Raji (cell line): Measurements from ENCODE around the gene HSPB7.

Experiments used
- POLR2A ChIP-seq: IDR thresholded peaks from 2 replicates; pipeline ENCODE4 v1.6.1; 2011; ENCODE audit warnings: low read depth, low read length, control low read depth; ENCODE audit not compliant: insufficient read depth

The HSPB7 gene

DNA sequence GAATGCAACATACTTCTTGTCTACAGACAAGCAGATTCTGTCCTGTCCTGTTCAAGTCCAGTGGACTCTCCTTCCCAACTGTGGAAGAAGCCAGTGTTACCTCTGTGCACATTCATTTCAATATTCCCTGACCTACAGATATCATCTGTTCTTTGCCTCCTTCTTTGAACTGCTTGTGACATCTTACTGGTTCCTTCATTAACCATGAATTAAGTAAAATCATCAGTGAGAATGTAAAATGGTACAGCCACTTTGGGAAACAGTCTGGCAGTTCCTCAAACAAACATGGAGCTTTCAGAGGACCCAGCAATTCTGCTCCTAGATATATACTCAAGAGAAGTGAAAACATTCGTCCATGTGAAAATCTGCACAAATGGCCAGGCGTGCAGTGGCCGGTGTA is 7.0 kb downstream of the HSPB7 start:
- TF ChIP-seq POLR2A: no peak

DNA sequence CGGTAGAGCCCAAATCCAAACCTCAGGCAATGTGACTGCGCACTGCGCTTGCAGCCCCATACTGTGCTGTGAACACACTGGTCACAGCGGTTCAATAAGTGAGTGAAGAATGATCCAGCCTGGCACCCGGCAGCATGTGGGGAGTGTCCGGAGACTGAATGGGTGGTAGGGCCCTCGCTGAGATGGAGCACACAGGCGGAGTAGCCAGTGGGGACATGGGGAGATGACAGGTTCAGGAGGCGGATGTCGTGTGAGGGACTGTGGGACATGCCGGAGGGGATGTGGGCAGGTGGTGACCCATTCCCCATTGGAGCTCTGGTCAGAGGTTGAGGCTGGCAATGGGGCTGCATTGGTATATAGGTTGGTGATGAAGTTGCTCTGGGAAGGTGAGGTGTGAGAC is 8.2 kb downstream of the HSPB7 start:
- TF ChIP-seq POLR2A: no peak

DNA sequence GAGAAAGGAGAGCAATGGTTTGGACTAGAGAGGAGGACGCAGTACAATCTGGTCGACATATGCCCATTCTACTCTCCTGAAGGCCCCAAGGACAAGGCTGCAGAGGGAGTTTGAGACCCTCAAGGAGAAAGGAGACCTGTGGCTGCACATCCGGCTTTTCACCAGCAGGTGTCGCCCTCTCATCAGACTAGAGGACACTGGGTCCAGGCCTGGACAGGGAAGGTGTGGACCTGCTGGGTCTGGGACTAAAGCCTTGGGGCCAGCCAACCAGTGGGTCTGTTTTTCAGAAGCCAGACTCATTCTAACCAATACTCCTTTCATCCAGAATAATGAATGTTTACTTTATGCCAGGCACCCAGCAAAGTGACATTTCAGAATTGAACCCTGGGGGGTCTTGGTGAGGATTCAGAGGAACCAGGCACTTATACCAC is 8.8 kb downstream of the HSPB7 start:
- no peak for TF ChIP-seq POLR2A

DNA sequence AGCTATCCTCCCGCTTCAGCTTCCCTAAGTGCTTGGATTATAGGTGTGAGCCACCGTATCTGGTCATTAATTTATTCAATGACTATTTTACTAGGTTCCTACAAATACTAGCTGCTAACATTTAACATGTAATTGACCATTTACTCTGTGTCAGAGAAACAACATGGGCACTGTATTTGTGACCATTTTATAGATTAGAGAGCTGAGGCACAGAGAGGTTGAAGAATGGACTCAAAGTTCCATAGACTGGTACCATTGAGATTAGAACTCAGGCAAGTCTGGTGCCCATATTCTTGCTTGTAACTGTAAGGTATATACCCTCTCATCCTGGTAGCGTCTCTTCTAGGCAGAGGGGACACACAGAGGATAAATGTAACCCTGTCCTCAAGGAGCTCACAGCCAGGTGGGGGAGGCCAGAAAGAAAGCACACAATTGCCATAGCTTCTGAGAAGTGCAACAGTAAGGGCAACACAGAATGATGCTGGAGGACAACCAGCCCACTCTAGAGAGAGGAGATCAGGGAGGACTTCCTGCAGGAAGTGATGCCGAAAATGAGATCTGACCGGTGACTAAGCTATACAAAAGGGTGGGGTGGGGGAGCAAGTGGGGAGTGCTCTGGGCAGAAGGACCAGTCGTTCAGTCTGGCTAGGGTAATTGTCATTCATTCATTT is 10.0 kb downstream of the HSPB7 start:
- TF ChIP-seq POLR2A: no peak

DNA sequence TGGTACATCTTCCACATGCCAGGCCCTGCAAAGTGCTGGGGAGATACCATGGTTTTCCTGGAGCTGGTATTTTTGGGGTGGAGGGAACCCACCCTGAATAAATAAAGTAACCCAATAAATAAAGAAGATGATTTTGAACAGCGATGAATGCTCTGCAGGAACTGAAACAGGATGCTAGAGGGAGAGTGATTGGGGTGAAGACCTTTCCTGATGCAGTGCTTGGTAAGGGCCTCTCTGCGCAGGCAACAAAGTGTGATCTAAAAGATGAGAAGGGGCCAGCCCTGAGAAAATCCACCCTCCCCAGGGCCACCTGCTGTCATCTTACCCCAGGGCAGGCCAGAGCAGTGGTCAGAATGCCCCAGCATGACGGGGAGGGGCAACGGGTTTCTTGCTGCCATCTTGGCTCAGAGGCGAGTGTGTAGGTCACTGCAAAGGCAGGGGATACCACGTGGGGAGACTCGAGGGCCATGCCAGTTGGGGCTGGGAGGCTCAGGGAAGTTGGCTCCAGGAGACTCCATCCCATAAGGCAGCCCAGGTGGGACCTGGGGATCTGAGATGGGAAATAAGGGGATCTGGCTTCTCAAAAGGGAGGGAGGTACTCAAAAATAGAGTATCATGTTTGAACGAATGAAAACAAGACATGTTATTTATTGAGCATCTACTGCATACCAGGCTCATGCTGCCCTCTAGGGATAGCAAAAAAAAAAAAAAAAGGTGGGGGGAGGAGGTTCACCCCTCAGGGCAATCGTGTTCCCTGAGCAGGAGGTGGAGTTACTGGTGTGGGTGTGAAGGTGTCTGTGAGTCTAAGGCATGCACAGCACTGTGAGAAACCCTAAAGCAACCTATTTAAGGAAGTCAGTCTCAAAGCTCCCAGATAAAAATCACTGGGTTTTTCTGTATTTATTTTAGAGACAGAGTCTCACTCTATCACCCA is 11.0 kb downstream of the HSPB7 start:
- TF ChIP-seq POLR2A: no peak

DNA sequence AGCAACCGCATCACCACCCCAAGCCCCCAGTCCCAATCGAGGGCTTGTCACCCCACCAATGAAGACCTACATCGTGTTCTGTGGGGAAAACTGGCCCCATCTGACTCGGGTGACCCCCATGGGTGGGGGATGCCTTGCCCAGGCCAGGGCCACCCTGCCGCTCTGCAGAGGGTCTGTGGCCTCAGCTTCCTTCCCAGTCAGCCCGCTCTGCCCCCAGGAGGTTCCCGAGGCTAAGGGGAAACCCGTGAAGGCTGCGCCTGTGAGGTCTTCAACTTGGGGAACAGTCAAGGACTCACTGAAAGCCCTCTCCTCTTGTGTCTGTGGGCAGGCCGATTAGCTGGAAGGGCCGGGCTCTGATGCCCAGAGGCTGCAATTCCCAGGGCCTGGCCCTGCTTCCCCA is 11.8 kb downstream of the HSPB7 start:
- no peak for TF ChIP-seq POLR2A

DNA sequence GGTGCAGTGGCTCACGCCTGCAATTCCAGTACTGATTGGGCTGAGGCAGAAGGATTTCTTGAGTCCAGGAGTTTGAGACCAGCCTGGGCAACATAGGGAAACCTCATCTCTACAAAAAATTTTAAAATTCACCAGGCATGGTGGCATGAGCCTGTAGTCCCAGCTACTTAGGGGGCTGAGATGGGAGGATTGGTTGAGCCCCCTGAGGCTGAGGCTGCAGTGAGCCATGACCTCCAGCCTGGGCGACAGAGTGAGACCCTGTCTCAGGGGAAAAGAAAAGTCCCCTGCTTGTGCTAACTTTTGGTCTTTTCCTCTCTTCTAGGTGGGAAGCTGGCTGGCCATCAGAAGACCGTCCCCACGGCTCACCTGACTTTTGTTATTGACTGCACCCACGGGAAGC is 12.2 kb downstream of the HSPB7 start:
- no peak for TF ChIP-seq POLR2A

DNA sequence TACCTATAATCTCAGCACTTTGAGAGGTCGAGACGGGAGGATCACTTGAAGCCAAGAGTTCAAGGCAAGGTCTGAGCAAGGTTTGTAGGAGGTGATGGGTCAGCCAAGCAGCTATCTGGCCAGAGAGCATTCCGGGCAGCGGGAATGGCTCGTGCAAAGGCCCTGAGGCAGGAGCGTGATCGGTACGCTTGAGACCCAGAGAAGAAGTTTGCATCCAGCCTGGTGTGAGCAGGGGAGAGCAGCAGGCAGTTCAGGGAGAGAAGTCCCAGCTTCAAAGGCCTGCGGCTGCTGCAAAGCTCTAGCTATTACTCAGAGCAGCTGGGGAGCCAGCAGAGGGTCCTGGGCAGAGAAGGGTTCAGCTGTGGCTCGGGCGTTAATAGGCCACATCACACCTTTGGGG is 18.9 kb downstream of the HSPB7 start:
- TF ChIP-seq POLR2A: no peak

DNA sequence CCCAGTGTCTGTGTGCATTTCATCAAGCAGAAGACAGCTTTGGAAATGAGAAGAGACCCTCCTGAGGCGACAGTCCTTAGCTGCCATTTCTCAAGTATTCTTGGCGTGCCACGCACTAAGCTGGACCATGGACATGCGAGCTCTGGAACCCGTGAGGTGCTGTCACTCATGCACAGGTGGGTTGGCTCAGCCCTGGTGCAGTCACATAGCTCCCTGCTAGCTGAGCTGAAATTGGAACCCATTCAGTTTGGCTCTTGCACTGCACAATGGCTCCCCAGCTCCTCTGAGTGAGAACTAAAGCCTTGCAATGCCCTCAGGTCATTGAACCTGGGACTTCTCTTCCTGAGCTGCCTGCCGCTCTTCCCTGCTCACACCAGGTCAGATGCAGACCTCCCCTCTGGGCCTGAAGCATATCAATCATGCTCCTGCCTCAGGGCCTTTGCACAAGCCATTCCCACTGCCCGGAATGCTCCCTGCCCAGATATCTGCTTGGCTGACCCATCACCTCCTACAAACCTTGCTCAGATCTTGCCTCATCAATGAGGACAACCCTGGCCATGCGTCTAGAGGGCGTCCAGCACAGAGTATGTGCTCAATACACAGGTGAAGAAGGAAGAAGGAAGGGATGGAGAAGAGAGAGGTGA is 20.1 kb downstream of the HSPB7 start:
- no peak for TF ChIP-seq POLR2A

DNA sequence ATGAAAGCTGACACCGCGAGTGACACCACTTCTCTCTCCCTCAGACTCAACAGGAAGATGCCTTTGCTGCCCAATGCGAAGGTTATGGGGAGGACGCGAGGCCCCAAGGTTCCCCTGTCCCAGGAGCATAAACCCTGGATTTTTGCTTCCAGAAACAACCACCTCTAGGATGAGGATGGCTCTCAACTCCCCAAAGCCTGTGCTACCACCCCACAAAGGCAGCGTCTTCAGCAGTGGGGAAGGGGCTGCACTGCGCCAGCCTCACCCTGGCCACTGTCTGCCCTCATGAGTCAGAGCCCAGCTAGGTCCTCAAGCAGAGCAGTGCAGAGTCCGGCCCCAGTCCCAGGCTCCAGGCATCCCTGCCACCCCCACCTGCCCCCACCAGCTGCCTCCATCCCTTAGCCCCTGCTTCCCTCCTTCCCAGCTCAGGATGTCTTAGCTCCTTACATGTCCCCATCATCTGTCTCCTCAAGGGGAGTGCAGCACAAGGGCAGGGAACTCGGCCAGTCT is 20.7 kb downstream of the HSPB7 start:
- TF ChIP-seq POLR2A: no peak

DNA sequence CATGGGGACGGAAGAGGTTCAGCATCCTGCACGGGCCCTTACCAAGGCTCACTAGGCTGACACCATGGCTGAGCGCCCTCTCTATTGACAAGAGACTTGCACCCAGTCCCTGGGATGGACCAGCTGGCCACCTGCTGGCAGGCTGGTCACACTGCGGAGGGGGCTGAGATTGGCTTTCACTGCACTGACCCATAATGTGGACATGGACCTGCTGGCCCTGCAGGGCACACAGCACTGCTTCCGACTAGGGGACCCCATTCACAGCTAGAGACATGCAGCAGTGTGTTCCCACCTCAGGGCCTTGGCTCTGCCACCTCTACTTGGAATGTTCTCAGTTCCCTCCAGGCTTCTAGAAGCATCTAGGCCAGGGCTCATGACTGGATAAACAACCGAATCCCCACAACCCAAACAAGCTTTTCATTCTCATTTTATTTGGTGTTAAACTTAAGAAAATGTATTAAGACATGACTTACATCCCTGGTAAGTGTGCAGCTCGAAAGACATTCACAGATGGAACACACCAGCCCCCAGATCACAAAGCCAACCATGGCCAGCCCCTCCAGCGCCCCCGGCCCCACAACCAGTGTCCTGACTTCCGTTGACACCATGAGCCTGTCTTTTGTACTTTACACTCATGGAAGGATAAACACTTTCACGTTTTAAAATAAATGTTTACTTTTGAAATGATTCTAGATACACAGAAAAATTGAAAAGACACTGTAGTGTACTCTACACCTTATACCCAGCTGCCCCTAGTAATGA is 23.1 kb downstream of the HSPB7 start:
- no peak for TF ChIP-seq POLR2A

DNA sequence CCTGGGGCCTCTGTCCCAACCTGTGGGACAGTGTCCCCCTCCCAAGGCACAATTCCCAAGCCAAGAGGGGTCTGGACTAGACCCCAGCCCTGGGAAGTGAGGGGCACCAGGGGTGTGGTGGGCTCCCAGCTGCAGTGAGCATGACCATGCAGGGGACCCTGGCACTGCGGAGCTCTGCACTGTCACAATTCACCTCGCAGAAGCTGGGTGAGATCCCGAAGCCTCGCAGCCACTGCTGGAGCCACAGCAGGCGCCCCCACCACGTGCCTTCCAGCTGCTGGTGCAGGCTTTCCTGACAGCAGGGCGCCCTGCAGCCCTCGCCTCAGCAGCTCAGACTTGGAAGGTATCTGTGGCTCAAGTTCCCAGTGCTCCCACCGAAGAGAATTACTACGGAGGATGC is 23.8 kb downstream of the HSPB7 start:
- TF ChIP-seq POLR2A: no peak

DNA sequence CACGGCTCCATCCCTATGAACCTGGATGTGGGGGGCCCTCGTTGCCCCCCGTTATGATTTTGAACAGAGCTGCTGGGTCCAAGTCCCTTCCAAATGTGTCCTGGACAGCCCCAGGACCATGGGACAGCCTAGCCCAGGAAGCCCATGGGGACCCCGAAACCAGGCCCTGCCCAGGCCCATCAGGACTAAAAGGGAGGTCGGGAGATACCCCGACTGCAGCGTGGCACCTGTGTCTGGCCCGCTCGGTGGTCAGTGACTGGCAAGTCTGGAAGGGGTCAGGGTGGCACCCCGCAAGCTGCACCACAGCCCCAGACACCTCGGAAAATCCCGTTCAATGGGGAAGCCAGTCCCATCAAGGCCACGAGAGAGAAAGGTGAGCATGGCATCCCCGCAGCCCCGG is 24.2 kb downstream of the HSPB7 start:
- no peak for TF ChIP-seq POLR2A

DNA sequence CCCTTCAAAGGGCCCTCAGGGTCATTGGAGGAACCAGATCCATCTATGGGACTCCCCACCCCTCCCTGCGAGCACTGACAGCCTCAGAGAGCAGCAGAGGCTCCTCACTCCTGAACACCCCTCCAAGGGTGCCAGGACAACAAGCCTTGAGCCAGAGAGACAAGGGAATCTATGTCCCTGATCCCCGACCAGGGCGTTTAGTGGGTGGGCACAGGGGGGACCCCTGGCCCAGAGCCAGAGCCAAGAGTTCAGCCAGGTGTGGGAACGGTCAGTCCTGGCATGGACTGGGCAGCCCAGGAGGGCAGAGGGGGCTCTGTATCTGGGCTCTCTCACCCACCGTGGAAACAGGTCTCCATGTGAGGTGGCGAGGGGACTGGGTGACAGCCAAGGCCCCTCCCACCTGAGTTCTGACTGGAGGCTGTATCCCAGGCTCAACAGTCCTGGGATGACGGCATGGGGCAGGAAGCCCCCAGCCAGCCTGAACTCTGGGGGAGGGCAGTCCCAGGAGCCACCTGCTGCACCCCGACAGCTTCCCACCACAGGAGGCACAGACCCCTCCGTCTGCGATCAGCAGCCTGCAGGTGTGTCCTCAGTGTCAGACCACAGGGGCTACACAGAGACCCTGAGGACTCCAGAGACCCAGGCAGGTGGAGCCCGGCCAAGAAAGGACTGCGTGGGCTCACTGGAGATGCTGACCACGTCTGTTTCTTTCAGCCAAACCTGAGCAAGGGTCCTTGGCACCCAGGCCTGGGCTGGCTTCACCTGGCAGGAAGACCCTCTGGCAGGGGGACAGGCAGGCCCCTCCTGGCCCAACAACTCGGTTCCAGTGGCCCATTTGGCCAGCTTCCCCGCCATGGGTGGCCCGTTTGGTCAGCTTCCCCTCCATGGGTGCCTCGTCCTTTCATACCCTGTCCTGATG is 25.0 kb downstream of the HSPB7 start:
- no peak for TF ChIP-seq POLR2A
